Lower lobe of right lung (tissue), 2 donors: Measurements from ENCODE around the gene PPP1R2. TPM values are rescaled to one million over a fixed set of nuclear protein-coding genes. Genes with fewer than 3 reads are reported as not detected.

ENCODE experiments used
- ATAC-seq, 2 donors: fragments of 200-7000 bp; cut with Tn5 transposase; one replicate each; pipeline ENCODE4 v1.9.1; 2020 to 2022; ENCODE audit warnings: mild to moderate bottlenecking in 2 of 2, moderate library complexity in 2 of 2
- DNase-seq: peaks from one replicate; pipeline ENCODE4 v3.0.0-alpha.2; 2020
- H3K27ac ChIP-seq: fragments of 200-600 bp; one replicate; pipeline ENCODE4 v1.8.0; 2022
- H3K27me3 ChIP-seq: fragments of 200-600 bp; one replicate; pipeline ENCODE4 v1.8.0; 2022; ENCODE audit warnings: low read depth
- H3K36me3 ChIP-seq: fragments of 200-600 bp; one replicate; pipeline ENCODE4 v1.8.0; 2022; ENCODE audit warnings: mild to moderate bottlenecking
- H3K4me1 ChIP-seq: fragments of 200-600 bp; one replicate; pipeline ENCODE4 v1.8.0; 2022
- H3K4me3 ChIP-seq: fragments of 200-600 bp; one replicate; pipeline ENCODE4 v1.8.0; 2022; ENCODE audit warnings: mild to moderate bottlenecking
- H3K9me3 ChIP-seq: fragments of 200-600 bp; one replicate; pipeline ENCODE4 v1.8.0; 2022
- intact Hi-C: fragments of 100-400 bp; cut with DNase I; formaldehyde crosslinking; loops from one replicate; pipeline ENCODE4 v1.11.0; 2022
- total RNA-seq: library from RNA; stranded (reverse); fragmentation: NEBNext Ultra II Directional; extraction: Animal tissue kit (Norgen Biotek cat#: 25700); gene quantifications from one replicate; pipeline ENCODE4 v1.2.1, GENCODE V29; 2021
- TF ChIP-seq, protein P1 (sequence below): fragments of 200-600 bp; IDR thresholded peaks from one replicate; pipeline ENCODE4 v1.8.0; 2022; ENCODE audit warnings: antibody characterized with exemption, mild to moderate bottlenecking
- donor health status: DM: no; HTN: yes; CAD: no; lungs with severe emphysema.

The PPP1R2 gene
- total RNA-seq, 1 donor from 2014 or later, result 51.8 TPM

GRCh38 chr3:195571361-195571760 is 28.2 kb upstream of the PPP1R2 start:
- Histone ChIP-seq H3K27ac (no peak overlapping the region), H3K36me3 (peaks cover 7% of the 10 kb centered on the region), H3K4me3 (no peak overlapping the region), H3K9me3 (no peaks in the 10 kb centered on the region), H3K27me3 (no peaks in the 10 kb centered on the region), H3K4me1 (no peaks in the 10 kb centered on the region)
- ATAC-seq, result no peak
- TF ChIP-seq, protein P1, sequence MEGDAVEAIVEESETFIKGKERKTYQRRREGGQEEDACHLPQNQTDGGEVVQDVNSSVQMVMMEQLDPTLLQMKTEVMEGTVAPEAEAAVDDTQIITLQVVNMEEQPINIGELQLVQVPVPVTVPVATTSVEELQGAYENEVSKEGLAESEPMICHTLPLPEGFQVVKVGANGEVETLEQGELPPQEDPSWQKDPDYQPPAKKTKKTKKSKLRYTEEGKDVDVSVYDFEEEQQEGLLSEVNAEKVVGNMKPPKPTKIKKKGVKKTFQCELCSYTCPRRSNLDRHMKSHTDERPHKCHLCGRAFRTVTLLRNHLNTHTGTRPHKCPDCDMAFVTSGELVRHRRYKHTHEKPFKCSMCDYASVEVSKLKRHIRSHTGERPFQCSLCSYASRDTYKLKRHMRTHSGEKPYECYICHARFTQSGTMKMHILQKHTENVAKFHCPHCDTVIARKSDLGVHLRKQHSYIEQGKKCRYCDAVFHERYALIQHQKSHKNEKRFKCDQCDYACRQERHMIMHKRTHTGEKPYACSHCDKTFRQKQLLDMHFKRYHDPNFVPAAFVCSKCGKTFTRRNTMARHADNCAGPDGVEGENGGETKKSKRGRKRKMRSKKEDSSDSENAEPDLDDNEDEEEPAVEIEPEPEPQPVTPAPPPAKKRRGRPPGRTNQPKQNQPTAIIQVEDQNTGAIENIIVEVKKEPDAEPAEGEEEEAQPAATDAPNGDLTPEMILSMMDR, result no peak
- intact Hi-C loops, result no loop called here
- DNase-seq, result no peak

- Histone ChIP-seq H3K27ac (no peak overlapping the region), H3K9me3 (no peaks in the 10 kb centered on the region), H3K4me1 (no peaks in the 10 kb centered on the region), H3K4me3 (no peak overlapping the region), H3K36me3 (peaks cover 7% of the 10 kb centered on the region), H3K27me3 (peaks cover 2% of the 10 kb centered on the region)
- TF ChIP-seq, protein P1, result no peak
- intact Hi-C loops, result no loop called here
- ATAC-seq (no peak), DNase-seq (no peak)
Observed at GRCh38 chr3:195570912-195571311, 27.8 kb upstream of the PPP1R2 start.

GRCh38 chr3:195570344-195570743 is 27.2 kb upstream of the PPP1R2 start:
- DNase-seq, result no peak
- H3K27me3 ChIP-seq, result peaks cover 6% of the 10 kb centered on the region
- intact Hi-C loops, result no loop called here
- no peaks in the 10 kb centered on the region for H3K4me1 ChIP-seq
- no peak overlapping the region for H3K4me3 ChIP-seq
- H3K36me3 ChIP-seq, result peaks cover 7% of the 10 kb centered on the region
- TF ChIP-seq, protein P1, result no peak
- no peak for ATAC-seq
- no peaks in the 10 kb centered on the region for H3K9me3 ChIP-seq
- no peak overlapping the region for H3K27ac ChIP-seq

GRCh38 chr3:195568630-195569029 is 25.5 kb upstream of the PPP1R2 start:
- H3K9me3 ChIP-seq, result no peaks in the 10 kb centered on the region
- intact Hi-C loops, result no loop called here
- H3K4me3 ChIP-seq, result no peak overlapping the region
- ATAC-seq (no peak), DNase-seq (no peak)
- H3K27me3 ChIP-seq, result peaks cover 6% of the 10 kb centered on the region
- TF ChIP-seq, protein P1, result no peak
- no peaks in the 10 kb centered on the region for H3K4me1 ChIP-seq
- no peak overlapping the region for H3K27ac ChIP-seq
- peaks cover 7% of the 10 kb centered on the region for H3K36me3 ChIP-seq

- no peak overlapping the region for H3K27ac ChIP-seq
- no peak for DNase-seq
- TF ChIP-seq, protein P1, result no peak
Observed at GRCh38 chr3:195566797-195567196, 23.7 kb upstream of the PPP1R2 start.

DNA sequence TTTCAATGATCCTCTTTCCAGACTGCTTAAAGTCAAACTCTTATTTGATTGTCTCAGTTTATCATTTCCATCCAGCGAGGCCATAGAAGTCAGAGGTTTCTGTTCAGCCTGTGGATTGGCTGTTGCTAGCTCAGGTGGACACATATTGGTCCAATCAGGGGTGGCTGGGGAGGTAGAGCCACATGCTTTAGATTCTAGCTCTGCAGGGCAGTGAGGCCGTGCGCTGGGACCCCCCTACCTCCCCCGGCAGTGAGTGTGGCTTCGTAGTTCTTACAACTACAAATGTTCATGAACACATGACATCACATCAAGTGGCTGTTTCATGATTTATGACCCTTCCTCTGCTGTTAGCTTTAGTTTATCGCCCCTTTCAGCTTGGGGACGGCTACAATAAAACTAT is 22.6 kb upstream of the PPP1R2 start:
- Histone ChIP-seq H3K4me3 (no peak overlapping the region), H3K4me1 (no peaks in the 10 kb centered on the region), H3K27ac (no peak overlapping the region), H3K36me3 (no peaks in the 10 kb centered on the region), H3K27me3 (peaks cover 6% of the 10 kb centered on the region), H3K9me3 (no peaks in the 10 kb centered on the region)
- DNase-seq (no peak), ATAC-seq (no peak)
- TF ChIP-seq, protein P1, result no peak
- intact Hi-C loops, result no loop called here

More at GRCh38 chr3:195566797-195567196, 23.7 kb upstream of the PPP1R2 start:
- intact Hi-C loops, result no loop called here
- Histone ChIP-seq H3K9me3 (no peaks in the 10 kb centered on the region), H3K4me1 (no peaks in the 10 kb centered on the region), H3K27me3 (peaks cover 6% of the 10 kb centered on the region), H3K4me3 (no peak overlapping the region), H3K36me3 (no peaks in the 10 kb centered on the region)
- no peak for ATAC-seq
